ENCODE measurements around the gene ATG10.
"Not testable (repeated sequence)": the region's sequence is repeated elsewhere in the genome, so short reads cannot be mapped to it uniquely, and the experiment has no call there.

Gene ATG10

GRCh38 chr5:81942746-81943145 lies 29.1 kb upstream of the ATG10 start:
- DNase-seq (ENCODE audit: low read depth) = no peak
- no peak overlapping the region for H3K4me3 ChIP-seq (ENCODE audit: low read length)
- TF ChIP-seq CTCF (conservative IDR thresholded peaks at IDR 0.05; ENCODE audit: low read depth, low read length) = no peak

- TF ChIP-seq CTCF (conservative IDR thresholded peaks at IDR 0.05; ENCODE audit: low read depth, low read length) = no peak
- H3K4me3 ChIP-seq (ENCODE audit: low read length) = no peak overlapping the region
- DNase-seq (ENCODE audit: low read depth) = peak; percentile 94
Observed at GRCh38 chr5:81948349-81948748, 23.5 kb upstream of the ATG10 start.

GRCh38 chr5:81949462-81949861 lies 22.4 kb upstream of the ATG10 start:
- no peak overlapping the region for H3K4me3 ChIP-seq (ENCODE audit: low read length)
- peak; percentile 34 for DNase-seq (ENCODE audit: low read depth)
- TF ChIP-seq CTCF (conservative IDR thresholded peaks at IDR 0.05; ENCODE audit: low read depth, low read length) = no peak

DNA sequence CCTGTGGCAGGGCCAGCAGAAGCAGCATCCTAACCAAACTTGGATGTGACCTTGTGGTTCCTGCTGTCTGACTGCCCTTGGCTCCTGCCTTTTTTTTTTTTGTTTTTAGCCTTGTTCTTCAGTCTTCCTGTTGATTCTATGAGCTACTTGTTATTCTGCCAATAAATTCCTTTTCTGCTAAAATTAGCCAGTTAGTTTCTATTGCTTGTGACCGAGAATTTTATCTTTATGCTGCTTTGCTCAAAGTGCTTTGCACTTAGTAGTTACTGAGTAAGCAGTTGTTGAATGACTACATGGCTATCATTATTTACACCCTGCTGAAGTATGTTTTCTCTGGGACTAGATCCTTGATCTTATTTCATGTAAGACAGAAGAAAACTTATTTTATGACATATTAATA lies 20.8 kb upstream of the ATG10 start:
- H3K4me3 ChIP-seq (ENCODE audit: low read length) = no peak overlapping the region
- no peak for DNase-seq (ENCODE audit: low read depth)
- no peak for TF ChIP-seq CTCF (conservative IDR thresholded peaks at IDR 0.05; ENCODE audit: low read depth, low read length)

DNA sequence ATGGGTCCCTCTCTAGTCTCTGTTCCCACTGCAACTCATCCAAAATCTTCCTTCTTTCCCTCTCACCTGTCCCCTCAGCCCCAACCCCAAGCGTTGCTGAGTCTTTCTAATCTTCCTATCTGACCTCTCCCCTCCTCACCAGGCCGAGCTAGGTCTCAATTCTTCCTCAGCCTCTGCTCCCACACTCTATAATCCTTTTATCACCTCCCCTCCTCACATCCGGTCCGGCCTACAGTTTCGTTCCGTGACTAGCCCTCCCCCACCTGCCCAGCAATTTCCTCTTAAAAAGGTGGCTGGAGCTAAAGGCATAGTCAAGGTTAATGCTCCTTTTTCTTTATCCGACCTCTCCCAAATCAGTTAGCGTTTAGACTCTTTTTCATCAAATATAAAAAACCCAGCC lies 17.0 kb upstream of the ATG10 start:
- not testable (repeated sequence) for H3K4me3 ChIP-seq (ENCODE audit: low read length); DNase-seq (ENCODE audit: low read depth)

DNA sequence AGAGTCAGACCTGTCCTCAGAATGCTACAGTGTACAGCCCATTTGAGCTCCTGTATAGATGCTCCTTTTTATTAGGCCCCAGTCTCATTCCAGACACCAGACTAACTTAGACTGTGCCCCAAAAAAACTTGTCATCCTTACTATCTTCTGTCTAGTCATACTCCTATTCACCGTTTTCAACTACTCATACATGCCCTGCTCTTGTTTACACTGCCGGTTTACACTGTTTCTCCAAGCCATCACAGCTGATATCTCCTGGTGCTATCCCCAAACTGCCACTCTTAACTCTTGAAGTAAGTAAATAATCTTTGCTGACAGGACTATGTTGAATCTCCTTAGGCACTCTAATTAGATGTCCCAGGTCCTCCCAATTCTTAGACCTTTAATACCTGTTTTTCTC lies 13.7 kb upstream of the ATG10 start:
- not testable (repeated sequence) for H3K4me3 ChIP-seq (ENCODE audit: low read length); DNase-seq (ENCODE audit: low read depth)

DNA sequence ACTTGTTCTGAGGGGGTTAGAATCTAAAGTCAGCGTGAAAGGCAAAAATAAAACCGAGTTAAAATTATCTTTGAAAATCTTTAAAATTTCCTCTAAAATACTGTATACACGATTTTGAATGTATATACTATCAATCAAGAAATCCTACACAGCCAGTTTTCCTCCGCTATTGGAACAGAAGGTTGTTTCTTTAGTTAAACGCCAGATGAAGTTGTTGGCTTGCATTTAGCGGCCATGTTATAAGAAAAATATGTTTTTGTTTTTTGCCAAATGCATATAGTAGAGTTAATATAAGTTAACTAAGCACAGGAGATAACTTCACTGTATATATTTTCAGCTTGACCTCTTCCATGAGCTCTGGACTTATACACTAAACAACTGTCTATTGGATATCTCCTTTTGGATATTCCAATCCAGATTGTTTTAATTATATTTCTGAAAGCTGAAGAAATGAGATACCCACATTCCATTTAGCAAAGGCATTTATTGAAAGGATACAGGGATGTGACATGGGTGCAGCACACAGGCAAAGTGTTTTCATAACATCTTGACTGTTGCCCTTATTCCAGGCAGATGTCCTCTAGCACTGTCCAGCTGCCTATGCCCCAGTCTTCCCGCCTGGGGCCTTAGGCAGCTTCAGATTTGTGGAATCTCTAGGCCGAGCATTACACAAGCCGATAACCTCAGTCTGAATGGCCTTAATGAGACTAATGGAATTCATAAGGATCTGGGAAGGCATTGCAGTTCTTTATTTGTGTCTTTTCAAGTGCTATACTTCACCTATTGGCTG lies 10.0 kb upstream of the ATG10 start:
- no peak for DNase-seq (ENCODE audit: low read depth)
- TF ChIP-seq CTCF (conservative IDR thresholded peaks at IDR 0.05; ENCODE audit: low read depth, low read length) = no peak
- no peak overlapping the region for H3K4me3 ChIP-seq (ENCODE audit: low read length)

DNA sequence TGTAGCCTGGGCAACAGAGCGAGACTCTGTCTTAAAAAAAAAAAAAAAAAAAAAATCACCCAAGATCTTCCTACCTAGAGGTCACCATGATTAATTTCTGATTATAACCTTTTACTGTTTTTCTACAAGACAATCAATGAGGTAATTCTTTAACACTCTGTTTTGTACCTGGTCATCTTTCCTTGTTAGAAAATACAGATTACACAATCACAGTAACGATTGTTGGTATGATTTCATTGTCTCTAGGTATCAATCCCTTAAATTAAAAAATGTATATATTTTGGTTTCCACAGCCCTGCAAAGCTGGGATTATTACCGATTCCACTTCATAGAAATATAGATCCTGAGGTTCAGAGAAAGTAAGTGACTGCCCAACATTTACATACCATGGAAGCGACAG lies 8.3 kb upstream of the ATG10 start:
- no peak overlapping the region for H3K4me3 ChIP-seq (ENCODE audit: low read length)
- no peak for TF ChIP-seq CTCF (conservative IDR thresholded peaks at IDR 0.05; ENCODE audit: low read depth, low read length)
- no peak for DNase-seq (ENCODE audit: low read depth)
